A549 (cell line): Measurements from ENCODE around the gene TRMT11. TPM values are rescaled to one million over a fixed set of nuclear protein-coding genes. Genes with fewer than 3 reads are reported as not detected.

Experiments
- ATAC-seq, 2 experiments: fragments of 200-7000 bp in 1 of 2; fragments of >200 bp in 1 of 2; cut with Nextera tagmentation in 1 of 2; cut with Tn5 transposase in 1 of 2; 3 replicates each; pipeline versions ENCODE4 v1.8.0 to v1.9.1; 2018 to 2020; ENCODE audit warnings: mild to moderate bottlenecking in 1 of 2, moderate library complexity in 1 of 2
- CTCF ChIA-PET: fragments of 300-600 bp; sonication (Branson Sonifier 250); formaldehyde crosslinking; extraction: SDS; loops from one replicate; lab custom pipeline; 2021; ENCODE audit warnings: antibody characterized with exemption, inconsistent platforms; lab: Yijun Ruan, JAX
- POLR2A ChIA-PET: fragments of 350-600 bp; formaldehyde crosslinking; extraction: SDS; loops from one replicate; lab custom pipeline; 2021; ENCODE audit warnings: antibody characterized with exemption, inconsistent platforms; lab: Yijun Ruan, JAX
- DNase-seq, 2 experiments: peaks; one replicate each; pipeline versions ENCODE4 v3.0.0 to v3.0.0-alpha.2; 2011 to 2016; ENCODE audit warnings: low read depth in 1 of 2, low spot score in 1 of 2
- FAIRE-seq: peaks from 2 replicates; lab custom pipeline; 2011; peaks lifted over from hg19 to GRCh38; lab: Jason Lieb, UNC
- H3K27ac ChIP-seq, 2 experiments: fragments of >200 bp; sonication (Bioruptor Twin); formaldehyde crosslinking; 3 replicates each; pipeline ENCODE4 v1.5.1; 2016 to 2017
- H3K4me1 ChIP-seq: fragments of >200 bp; sonication (Bioruptor Twin); formaldehyde crosslinking; 3 replicates; pipeline ENCODE4 v1.6.1; 2016
- H3K4me2 ChIP-seq: fragments of >200 bp; sonication (Bioruptor Twin); formaldehyde crosslinking; 3 replicates; pipeline ENCODE4 v1.6.1; 2016
- H3K4me3 ChIP-seq: fragments of >200 bp; sonication (Bioruptor Twin); formaldehyde crosslinking; 3 replicates; pipeline ENCODE4 v1.5.1; 2016
- H3K9me3 ChIP-seq: fragments of >200 bp; sonication (Bioruptor Twin); formaldehyde crosslinking; 3 replicates; pipeline ENCODE4 v1.6.1; 2016
- CHD2 ChIP-seq: fragments of 150-350 bp; IDR thresholded peaks from 2 replicates; pipeline ENCODE4 v1.6.1; 2014; ENCODE audit warnings: low read length; ENCODE audit not compliant: partially characterized antibody
- EP300 ChIP-seq, 2 experiments: fragments of >200 bp; sonication (Bioruptor Twin); formaldehyde crosslinking; IDR thresholded peaks; 2 replicates in 1 of 2; 3 replicates in 1 of 2; pipeline ENCODE4 v1.6.1; 2016 to 2017
- FOSB ChIP-seq: fragments of 250-450 bp; sonication (Bioruptor Pico); IDR thresholded peaks from 2 replicates; pipeline ENCODE4 v1.5.0; 2020; ENCODE audit warnings: mild to moderate bottlenecking, moderate library complexity
- JUN ChIP-seq, 2 experiments: fragments of >200 bp; sonication (Bioruptor Twin); formaldehyde crosslinking; IDR thresholded peaks; 2 replicates in 1 of 2; 3 replicates in 1 of 2; pipeline ENCODE4 v1.6.1; 2016 to 2017
- MYC ChIP-seq: IDR thresholded peaks from 2 replicates; pipeline ENCODE4 v1.6.1; 2012; ENCODE audit warnings: mild to moderate bottlenecking, inconsistent platforms, low read length, improper control_type of control experiment, borderline replicate concordance
- NFE2L2 ChIP-seq: fragments of 150-350 bp; conservative IDR thresholded peaks from 2 replicates; pipeline ENCODE4 v1.6.1; 2014; ENCODE audit warnings: low read length
- NPAS2 ChIP-seq: fragments of 250-450 bp; sonication (Bioruptor Pico); IDR thresholded peaks from 2 replicates; pipeline ENCODE4 v1.8.0; 2022; ENCODE audit warnings: mild to moderate bottlenecking, moderate library complexity, borderline replicate concordance
- POLR2A ChIP-seq: IDR thresholded peaks from 2 replicates; pipeline ENCODE4 v1.6.1; 2012; ENCODE audit warnings: mild to moderate bottlenecking, low read length
- RCOR1 ChIP-seq: fragments of 150-350 bp; IDR thresholded peaks from 2 replicates; pipeline ENCODE4 v1.6.1; 2014; ENCODE audit warnings: antibody characterized with exemption, low read length, low read depth
- TFCP2L1 ChIP-seq: fragments of 250-450 bp; sonication (Bioruptor Pico); IDR thresholded peaks from 2 replicates; pipeline ENCODE4 v1.5.0; 2021; ENCODE audit warnings: mild to moderate bottlenecking
- WGBS: methylation state at CpG from one replicate; pipeline ENCODE4 v1.1.6; 2017; ENCODE audit errors: missing lambda C conversion rate; 5-methylcytosine and 5-hydroxymethylcytosine counted together
- polyA plus RNA-seq, 4 experiments: library from polyadenylated mRNA; depleted of rRNA in 3 of 4; stranded (reverse); fragments of >200 nt; fragmentation: RNase III in 1 of 4; extraction: RNeasy Plus Mini Kit Qiagen cat#74134 plus additional on column Dnase treatment in 1 of 4; gene quantifications; 2 replicates in 3 of 4; 3 replicates in 1 of 4; pipeline ENCODE4 v1.2.3, GENCODE V29; 2011 to 2017
- small RNA-seq, 6 experiments: library from RNA; depleted of rRNA; stranded (forward); fragments of <200 nt; gene quantifications; one replicate each; pipeline ENCODE3, GENCODE V24; 2012
- TF ChIP-seq, protein P1 (sequence below): fragments of 250-450 bp; sonication (Bioruptor Pico); IDR thresholded peaks from 2 replicates; pipeline ENCODE4 v1.5.0; 2021; ENCODE audit warnings: mild to moderate bottlenecking, moderate library complexity, borderline replicate concordance
- TF ChIP-seq, protein P2 (sequence below): IDR thresholded peaks from 2 replicates; pipeline ENCODE4 v1.6.1; 2012; ENCODE audit warnings: low read depth, borderline replicate concordance

Gene TRMT11
- polyA plus RNA-seq, 2 of the 4 experiments (the other 2 are of a cell fraction) = 17.4 to 44.1 TPM

DNA sequence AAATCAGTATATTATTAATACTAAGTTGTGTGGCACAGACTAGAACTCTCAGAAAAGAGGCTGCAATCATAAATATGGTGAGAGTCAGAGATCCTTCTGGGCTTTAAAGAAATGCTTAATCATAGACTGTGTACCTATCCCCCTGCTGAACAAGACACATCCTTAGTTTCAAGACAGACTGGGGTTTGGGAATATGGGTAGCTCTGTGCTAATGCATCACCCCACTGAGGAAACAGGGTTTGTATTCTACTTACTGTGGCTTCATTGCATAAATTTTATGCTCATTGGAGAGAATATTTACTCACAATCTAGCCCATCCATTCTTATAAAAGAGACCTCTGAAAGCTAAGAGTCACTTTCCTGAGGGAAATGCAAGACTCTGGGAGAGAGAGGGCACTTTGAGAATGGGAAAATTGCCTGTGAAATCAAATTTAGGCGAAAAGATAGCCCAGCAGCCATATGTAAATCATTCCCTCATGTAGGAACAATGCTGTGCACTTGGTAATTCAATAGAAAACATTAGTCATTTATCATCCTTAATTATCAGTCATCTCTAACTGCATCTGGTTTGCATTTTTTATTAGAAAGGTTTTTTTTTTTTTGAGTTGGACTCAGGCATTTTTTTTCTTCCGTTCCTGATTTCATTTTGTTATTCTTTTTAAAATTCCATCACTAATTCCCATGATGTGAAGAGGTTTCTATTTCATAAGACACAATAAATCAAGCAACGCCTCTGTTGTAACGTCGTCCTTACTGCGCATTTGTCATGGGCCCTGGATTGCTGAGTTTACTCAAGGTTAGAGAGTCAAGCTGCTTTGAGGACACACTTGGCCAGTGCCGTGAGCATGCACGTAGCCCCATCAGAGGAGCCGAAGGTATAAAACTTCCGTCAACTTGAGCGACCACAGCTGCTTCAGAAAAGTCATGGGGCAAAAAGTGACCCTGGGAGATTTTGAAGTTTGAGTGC, 91.8 kb downstream of the TRMT11 start:
- ChIA-PET POLR2A (no interaction called here), CTCF (no interaction called here)
- Histone ChIP-seq H3K27ac (no peak overlapping the region), H3K4me1 (peaks cover 6% of the 10 kb centered on the region; the same call in 1 of the 3 replicates), H3K4me2 (no peak overlapping the region), H3K4me3 (no peak overlapping the region), H3K9me3 (no peaks in the 10 kb centered on the region)
- ATAC-seq (no peak), FAIRE-seq (no peak), DNase-seq (no peak)
- WGBS = 96% methylated on average over 10 of the region's 11 CpGs
- TF ChIP-seq NFE2L2 = no peak
- TF ChIP-seq, protein P1, sequence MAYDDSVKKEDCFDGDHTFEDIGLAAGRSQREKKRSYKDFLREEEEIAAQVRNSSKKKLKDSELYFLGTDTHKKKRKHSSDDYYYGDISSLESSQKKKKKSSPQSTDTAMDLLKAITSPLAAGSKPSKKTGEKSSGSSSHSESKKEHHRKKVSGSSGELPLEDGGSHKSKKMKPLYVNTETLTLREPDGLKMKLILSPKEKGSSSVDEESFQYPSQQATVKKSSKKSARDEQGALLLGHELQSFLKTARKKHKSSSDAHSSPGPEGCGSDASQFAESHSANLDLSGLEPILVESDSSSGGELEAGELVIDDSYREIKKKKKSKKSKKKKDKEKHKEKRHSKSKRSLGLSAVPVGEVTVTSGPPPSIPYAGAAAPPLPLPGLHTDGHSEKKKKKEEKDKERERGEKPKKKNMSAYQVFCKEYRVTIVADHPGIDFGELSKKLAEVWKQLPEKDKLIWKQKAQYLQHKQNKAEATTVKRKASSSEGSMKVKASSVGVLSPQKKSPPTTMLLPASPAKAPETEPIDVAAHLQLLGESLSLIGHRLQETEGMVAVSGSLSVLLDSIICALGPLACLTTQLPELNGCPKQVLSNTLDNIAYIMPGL (CRISPR knock-in tag) = no peak
- no peak for TF ChIP-seq NPAS2
- no peak for TF ChIP-seq RCOR1

DNA sequence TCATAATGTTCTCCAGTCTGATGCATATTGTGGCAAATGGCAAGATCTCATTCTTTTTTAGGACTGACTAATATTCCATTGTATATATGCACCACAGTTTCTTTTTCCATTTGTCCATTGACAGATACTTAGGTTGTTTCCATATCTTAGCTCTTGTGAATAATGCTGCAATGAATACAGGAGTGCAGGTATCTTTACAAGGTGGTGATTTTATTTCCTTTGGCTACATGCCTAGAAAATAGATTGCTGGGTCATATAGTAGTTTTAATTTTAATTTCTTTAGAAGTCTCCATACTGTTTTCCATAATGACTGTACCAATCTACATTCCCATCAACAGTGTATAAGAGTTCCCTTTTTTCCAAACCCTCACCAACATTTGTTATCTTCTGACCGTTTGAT, 97.5 kb downstream of the TRMT11 start:
- ChIA-PET CTCF (no interaction called here), POLR2A (no interaction called here)
- no peak for ATAC-seq
- H3K9me3 ChIP-seq = no peaks in the 10 kb centered on the region
- FAIRE-seq = no peak
- H3K27ac ChIP-seq = no peak overlapping the region
- WGBS = 92% methylated on average over 1 of the region's 1 CpG
- no peaks in the 10 kb centered on the region for H3K4me1 ChIP-seq
- TF ChIP-seq JUN (IDR thresholded peaks at IDR 0.05) (no peak), FOSB (CRISPR knock-in tag) (no peak), RCOR1 (no peak), NPAS2 (no peak)
- no peak for DNase-seq
- no peak overlapping the region for H3K4me3 ChIP-seq
- H3K4me2 ChIP-seq = no peak overlapping the region

DNA sequence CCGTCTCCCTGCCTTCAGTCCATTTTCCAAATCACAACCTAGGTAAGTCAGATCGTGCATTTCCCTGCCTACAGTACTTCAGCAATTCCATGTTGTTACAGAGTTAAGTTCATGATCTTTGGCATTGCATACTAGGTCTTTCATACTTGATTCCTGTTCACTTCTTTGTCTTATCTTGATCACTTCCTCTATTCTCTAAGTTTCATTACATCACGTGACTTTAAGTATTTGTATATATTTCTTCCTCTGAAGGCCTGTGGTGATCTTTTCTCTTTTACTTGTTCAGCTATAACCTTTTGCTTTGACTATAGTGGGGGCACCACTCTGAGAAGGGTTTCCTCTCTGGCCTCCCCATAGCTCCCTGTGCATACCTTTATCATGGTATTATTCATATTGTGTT, 100.2 kb downstream of the TRMT11 start:
- ChIA-PET POLR2A (no interaction called here), CTCF (no interaction called here)
- Histone ChIP-seq H3K9me3 (no peaks in the 10 kb centered on the region), H3K4me2 (no peak overlapping the region), H3K4me1 (no peaks in the 10 kb centered on the region), H3K4me3 (no peak overlapping the region), H3K27ac (no peak overlapping the region)
- FAIRE-seq (no peak), ATAC-seq (no peak), DNase-seq (no peak)
- TF ChIP-seq, protein P2, sequence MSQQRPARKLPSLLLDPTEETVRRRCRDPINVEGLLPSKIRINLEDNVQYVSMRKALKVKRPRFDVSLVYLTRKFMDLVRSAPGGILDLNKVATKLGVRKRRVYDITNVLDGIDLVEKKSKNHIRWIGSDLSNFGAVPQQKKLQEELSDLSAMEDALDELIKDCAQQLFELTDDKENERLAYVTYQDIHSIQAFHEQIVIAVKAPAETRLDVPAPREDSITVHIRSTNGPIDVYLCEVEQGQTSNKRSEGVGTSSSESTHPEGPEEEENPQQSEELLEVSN = no peak
- TF ChIP-seq POLR2A (no peak), MYC (no peak), TFCP2L1 (CRISPR knock-in tag) (no peak), EP300 (IDR thresholded peaks at IDR 0.05) (no peak), CHD2 (no peak)
- 90% methylated on average over 3 of the region's 3 CpGs for WGBS

Small RNAs within 50 kb of the gene (small RNA-seq; reads per million reads assigned to genes)
- 0 reads per million in 6 experiments for gene RNA5SP216

Other genes starting within 250 kb of the TRMT11 start
- gene HEY2, start 236.9 kb upstream of the TRMT11 start, polyA plus RNA-seq (2011; rRNA removed) = 0.09 TPM in 1 of 2 replicates, not detected in the other
- gene HEY2, start 236.9 kb upstream of the TRMT11 start, polyA plus RNA-seq (2017; fragmentation: RNase III; extraction: RNeasy Plus Mini Kit Qiagen cat#74134 plus additional on column Dnase treatment) = 0.04 TPM in 1 of 3 replicates, not detected in the others
- gene NCOA7, start 195.6 kb upstream of the TRMT11 start, polyA plus RNA-seq (2011; rRNA removed) = 154 and 195 TPM in 2 replicates
- 60.3 to 74.1 TPM (median 66.4 TPM) in 3 replicates for gene NCOA7, start 195.6 kb upstream of the TRMT11 start, polyA plus RNA-seq (2017; fragmentation: RNase III; extraction: RNeasy Plus Mini Kit Qiagen cat#74134 plus additional on column Dnase treatment)
- gene HINT3, start 29.8 kb upstream of the TRMT11 start, polyA plus RNA-seq (2011; rRNA removed) = 4.7 and 7.2 TPM in 2 replicates
- 13.0 to 13.8 TPM (median 13.5 TPM) in 3 replicates for gene HINT3, start 29.8 kb upstream of the TRMT11 start, polyA plus RNA-seq (2017; fragmentation: RNase III; extraction: RNeasy Plus Mini Kit Qiagen cat#74134 plus additional on column Dnase treatment)